Measurements from ENCODE around the gene KNL1. TPM values are rescaled to one million over a fixed set of nuclear protein-coding genes. Genes with fewer than 3 reads are reported as not detected.

Gene KNL1
- total RNA-seq, 1 donor from 2014 or later: 3.8 TPM

DNA sequence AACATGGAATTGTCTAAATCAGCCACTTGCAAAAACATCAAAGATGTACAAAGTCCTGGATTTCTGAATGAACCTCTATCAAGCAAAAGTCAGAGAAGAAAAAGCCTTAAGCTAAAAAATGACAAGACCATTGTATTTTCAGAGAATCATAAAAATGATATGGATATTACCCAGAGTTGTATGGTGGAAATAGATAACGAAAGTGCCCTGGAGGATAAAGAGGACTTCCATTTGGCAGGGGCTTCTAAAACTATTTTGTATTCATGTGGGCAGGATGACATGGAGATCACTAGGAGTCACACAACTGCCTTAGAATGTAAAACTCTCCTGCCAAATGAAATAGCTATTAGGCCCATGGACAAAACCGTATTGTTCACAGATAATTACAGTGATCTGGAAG, 29.3 kb downstream of the KNL1 start:
- no peaks in the 10 kb centered on the region for H3K36me3 ChIP-seq (ENCODE audit: control insufficient read depth, insufficient read depth, low read length)
- H3K27me3 ChIP-seq (ENCODE audit: control insufficient read depth, insufficient read depth, low read length): no peaks in the 10 kb centered on the region
- no peak overlapping the region for H3K4me3 ChIP-seq (ENCODE audit: low read depth, low read length)
- TF ChIP-seq, protein P1, sequence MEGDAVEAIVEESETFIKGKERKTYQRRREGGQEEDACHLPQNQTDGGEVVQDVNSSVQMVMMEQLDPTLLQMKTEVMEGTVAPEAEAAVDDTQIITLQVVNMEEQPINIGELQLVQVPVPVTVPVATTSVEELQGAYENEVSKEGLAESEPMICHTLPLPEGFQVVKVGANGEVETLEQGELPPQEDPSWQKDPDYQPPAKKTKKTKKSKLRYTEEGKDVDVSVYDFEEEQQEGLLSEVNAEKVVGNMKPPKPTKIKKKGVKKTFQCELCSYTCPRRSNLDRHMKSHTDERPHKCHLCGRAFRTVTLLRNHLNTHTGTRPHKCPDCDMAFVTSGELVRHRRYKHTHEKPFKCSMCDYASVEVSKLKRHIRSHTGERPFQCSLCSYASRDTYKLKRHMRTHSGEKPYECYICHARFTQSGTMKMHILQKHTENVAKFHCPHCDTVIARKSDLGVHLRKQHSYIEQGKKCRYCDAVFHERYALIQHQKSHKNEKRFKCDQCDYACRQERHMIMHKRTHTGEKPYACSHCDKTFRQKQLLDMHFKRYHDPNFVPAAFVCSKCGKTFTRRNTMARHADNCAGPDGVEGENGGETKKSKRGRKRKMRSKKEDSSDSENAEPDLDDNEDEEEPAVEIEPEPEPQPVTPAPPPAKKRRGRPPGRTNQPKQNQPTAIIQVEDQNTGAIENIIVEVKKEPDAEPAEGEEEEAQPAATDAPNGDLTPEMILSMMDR (IDR thresholded peaks at IDR 0.05; ENCODE audit: insufficient read depth, low read length, poor library complexity, severe bottlenecking): no peak
- no peak for DNase-seq (ENCODE audit: low read depth)

DNA sequence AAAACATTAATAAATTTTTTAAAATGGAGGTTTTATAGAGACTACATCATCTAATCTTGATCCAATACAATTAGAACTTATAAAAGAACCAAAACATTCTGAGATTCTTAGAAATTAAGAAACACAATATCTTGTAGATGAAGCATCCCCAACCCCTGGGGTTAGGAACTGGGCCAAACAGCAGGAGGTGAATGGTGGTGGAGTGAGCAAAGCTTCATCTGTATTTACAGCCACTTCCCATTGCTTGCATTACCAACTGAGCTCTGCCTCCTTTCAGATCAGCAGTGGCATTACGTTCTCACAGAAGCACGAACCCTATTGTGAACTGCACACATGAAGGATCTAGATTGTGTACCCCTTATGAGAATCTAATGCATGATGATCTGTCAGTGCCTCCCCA, 36.3 kb downstream of the KNL1 start:
- TF ChIP-seq, protein P1 (IDR thresholded peaks at IDR 0.05; ENCODE audit: insufficient read depth, low read length, poor library complexity, severe bottlenecking): no peak
- DNase-seq (ENCODE audit: low read depth): no peak
- no peaks in the 10 kb centered on the region for H3K27me3 ChIP-seq (ENCODE audit: control insufficient read depth, insufficient read depth, low read length)
- no peak overlapping the region for H3K4me3 ChIP-seq (ENCODE audit: low read depth, low read length)
- peaks cover 1% of the 10 kb centered on the region for H3K36me3 ChIP-seq (ENCODE audit: control insufficient read depth, insufficient read depth, low read length)

DNA sequence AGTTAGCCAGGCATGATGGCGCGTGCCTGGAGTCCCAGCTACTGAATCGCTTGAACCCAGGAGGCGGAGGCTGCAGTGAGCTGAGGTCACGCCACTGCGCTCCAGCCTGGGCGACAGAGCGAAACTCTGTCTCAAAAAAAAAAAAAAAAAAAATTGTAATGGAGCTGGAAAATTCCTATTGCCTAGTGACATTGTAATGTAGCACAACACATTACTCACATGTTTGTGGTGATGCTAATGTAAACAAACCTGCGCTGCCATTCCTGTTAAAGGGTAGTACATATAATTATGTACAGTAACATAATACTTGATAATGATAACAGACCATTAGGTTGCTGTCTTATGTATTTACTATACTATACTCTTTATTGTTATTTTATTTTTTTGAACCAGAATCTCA, 39.1 kb downstream of the KNL1 start:
- TF ChIP-seq, protein P1 (IDR thresholded peaks at IDR 0.05; ENCODE audit: insufficient read depth, low read length, poor library complexity, severe bottlenecking): no peak
- no peaks in the 10 kb centered on the region for H3K27me3 ChIP-seq (ENCODE audit: control insufficient read depth, insufficient read depth, low read length)
- DNase-seq (ENCODE audit: low read depth): no peak
- H3K36me3 ChIP-seq (ENCODE audit: control insufficient read depth, insufficient read depth, low read length): peaks cover 1% of the 10 kb centered on the region
- no peak overlapping the region for H3K4me3 ChIP-seq (ENCODE audit: low read depth, low read length)

DNA sequence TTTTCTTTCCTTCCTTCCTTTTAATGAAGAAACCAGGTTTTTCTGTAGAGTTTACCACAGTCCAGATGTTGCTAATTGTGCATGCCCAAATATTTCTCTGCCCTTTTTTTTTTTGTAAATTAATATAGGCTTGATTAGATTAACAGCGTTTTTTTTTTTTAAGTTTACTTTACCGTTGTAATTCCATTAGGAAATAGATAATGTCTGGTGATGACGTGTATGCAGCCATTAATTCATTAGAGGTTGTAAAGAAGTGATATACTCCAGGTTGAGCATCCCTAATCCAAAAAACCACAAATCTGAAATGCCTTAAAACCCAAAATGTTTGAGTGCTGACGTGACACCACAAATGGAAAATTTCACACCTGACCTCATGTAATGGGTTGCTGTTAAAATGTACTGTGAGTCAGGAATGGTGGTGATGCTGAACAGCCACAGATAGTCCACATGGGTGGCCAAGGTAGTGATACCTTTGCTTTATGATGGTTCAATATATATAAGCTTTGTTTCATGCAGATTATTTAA, 43.2 kb downstream of the KNL1 start:
- H3K36me3 ChIP-seq (ENCODE audit: control insufficient read depth, insufficient read depth, low read length): no peaks in the 10 kb centered on the region
- no peak for DNase-seq (ENCODE audit: low read depth)
- TF ChIP-seq, protein P1 (IDR thresholded peaks at IDR 0.05; ENCODE audit: insufficient read depth, low read length, poor library complexity, severe bottlenecking): no peak
- H3K27me3 ChIP-seq (ENCODE audit: control insufficient read depth, insufficient read depth, low read length): no peaks in the 10 kb centered on the region
- no peak overlapping the region for H3K4me3 ChIP-seq (ENCODE audit: low read depth, low read length)

DNA sequence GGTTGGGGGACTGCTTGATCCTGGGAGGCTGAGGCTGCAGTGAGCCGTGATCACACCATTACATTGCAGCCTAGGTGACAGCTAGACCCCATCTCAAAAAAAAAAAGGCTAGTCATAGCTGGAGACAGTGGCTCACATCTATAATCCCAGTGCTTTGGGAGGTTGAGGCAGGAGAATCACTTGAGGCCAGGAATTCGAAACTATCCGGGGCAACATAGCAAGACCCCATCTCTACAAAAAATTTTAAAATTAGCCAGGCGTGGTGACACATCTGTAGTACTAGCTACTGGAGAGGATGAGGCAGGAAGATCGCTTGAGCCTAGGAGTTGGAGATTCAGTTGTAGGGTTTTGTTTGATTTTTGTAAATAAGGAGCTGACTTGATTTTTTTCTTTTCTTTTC, 45.6 kb downstream of the KNL1 start:
- Histone ChIP-seq H3K36me3 (ENCODE audit: control insufficient read depth, insufficient read depth, low read length) (no peaks in the 10 kb centered on the region), H3K4me3 (ENCODE audit: low read depth, low read length) (no peak overlapping the region), H3K27me3 (ENCODE audit: control insufficient read depth, insufficient read depth, low read length) (no peaks in the 10 kb centered on the region)
- TF ChIP-seq, protein P1 (IDR thresholded peaks at IDR 0.05; ENCODE audit: insufficient read depth, low read length, poor library complexity, severe bottlenecking): no peak
- DNase-seq (ENCODE audit: low read depth): no peak

DNA sequence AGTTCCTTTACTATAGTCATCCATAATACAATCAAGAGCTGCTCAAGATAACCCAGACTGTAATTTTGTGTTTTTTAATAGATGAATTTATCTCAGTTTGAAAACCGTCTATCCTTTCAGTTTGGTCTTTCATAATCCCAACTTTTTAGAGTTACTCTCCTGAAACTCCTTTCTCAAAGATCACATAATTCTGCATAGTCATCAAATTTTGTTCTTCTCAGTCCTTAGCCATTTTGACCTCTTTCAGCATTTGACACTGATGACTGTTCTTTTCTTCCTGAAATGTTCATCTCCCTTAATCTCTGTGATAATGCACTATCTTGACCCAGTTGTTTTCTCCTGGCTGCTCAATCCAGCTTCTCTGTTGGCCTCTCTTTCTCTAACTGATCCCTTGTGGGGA, 53.5 kb downstream of the KNL1 start:
- Histone ChIP-seq H3K4me3 (ENCODE audit: low read depth, low read length) (no peak overlapping the region), H3K27me3 (ENCODE audit: control insufficient read depth, insufficient read depth, low read length) (no peaks in the 10 kb centered on the region), H3K36me3 (ENCODE audit: control insufficient read depth, insufficient read depth, low read length) (no peaks in the 10 kb centered on the region)
- no peak for DNase-seq (ENCODE audit: low read depth)
- TF ChIP-seq, protein P1 (IDR thresholded peaks at IDR 0.05; ENCODE audit: insufficient read depth, low read length, poor library complexity, severe bottlenecking): no peak
